Measurements from ENCODE around the gene B3GALT4. TPM values are rescaled to one million over a fixed set of nuclear protein-coding genes. Genes with fewer than 3 reads are reported as not detected.

The B3GALT4 gene
- total and polyA plus RNA-seq, 2 donors = 9.0 to 14.9 TPM

GRCh38 chr6:33323623-33323948 is 46.7 kb downstream of the B3GALT4 start:
- peak overlapping the region; percentile 68 to 85 for H3K4me3 ChIP-seq (ENCODE audit: low read length in 2 of 2)
- 1% methylated on average over 12 of the region's 12 CpGs for WGBS
- no peak for DNase-seq (ENCODE audit: low read depth in 6 of 9, low spot score in 9 of 9)
- H3K4me1 ChIP-seq (ENCODE audit: control insufficient read depth in 2 of 2, insufficient read depth in 2 of 2, low read length in 2 of 2) = peaks cover 14 to 44% of the 10 kb centered on the region in 2 donors
- H3K36me3 ChIP-seq (ENCODE audit: control insufficient read depth in 2 of 2, insufficient read depth in 2 of 2, low read length in 1 of 2) = peaks cover 27 to 30% of the 10 kb centered on the region in 2 donors
- no peaks in the 10 kb centered on the region for H3K27me3 ChIP-seq (ENCODE audit: control insufficient read depth in 2 of 2, insufficient read depth in 1 of 2, low read length in 1 of 2)
- H3K27ac ChIP-seq (ENCODE audit: low read depth in 1 of 2, low read length in 1 of 2) = peak overlapping the region; percentile 94 to 97
- no peaks in the 10 kb centered on the region for H3K9me3 ChIP-seq (ENCODE audit: control insufficient read depth in 2 of 2, insufficient read depth in 1 of 2, low read length in 1 of 2)

GRCh38 chr6:33324125-33324524 is 47.2 kb downstream of the B3GALT4 start:
- Histone ChIP-seq H3K27me3 (ENCODE audit: control insufficient read depth in 2 of 2, insufficient read depth in 1 of 2, low read length in 1 of 2) (no peaks in the 10 kb centered on the region), H3K36me3 (ENCODE audit: control insufficient read depth in 2 of 2, insufficient read depth in 2 of 2, low read length in 1 of 2) (peaks cover 22 to 25% of the 10 kb centered on the region in 2 donors), H3K27ac (ENCODE audit: low read depth in 1 of 2, low read length in 1 of 2) (peak overlapping the region; percentile 94 to 97), H3K4me3 (ENCODE audit: low read length in 2 of 2) (peak overlapping the region; percentile 68 to 85), H3K4me1 (ENCODE audit: control insufficient read depth in 2 of 2, insufficient read depth in 2 of 2, low read length in 2 of 2) (peaks cover 13 to 38% of the 10 kb centered on the region in 2 donors), H3K9me3 (ENCODE audit: control insufficient read depth in 2 of 2, insufficient read depth in 1 of 2, low read length in 1 of 2) (no peaks in the 10 kb centered on the region)
- peak in 1 of 9 donors; percentile 51 for DNase-seq (ENCODE audit: low read depth in 6 of 9, low spot score in 9 of 9)
- 3% methylated on average over 7 of the region's 7 CpGs for whole genome bisulfite sequencing

Other genes starting within 250 kb of the B3GALT4 start
- 700 TPM for gene HLA-DPA1, start 203.5 kb upstream of the B3GALT4 start, total RNA-seq
- gene HLA-DPA1, start 203.5 kb upstream of the B3GALT4 start, polyA plus RNA-seq = 332 TPM
- 306 TPM for gene HLA-DPB1, start 201.1 kb upstream of the B3GALT4 start, total RNA-seq
- gene HLA-DPB1, start 201.1 kb upstream of the B3GALT4 start, polyA plus RNA-seq = 575 TPM
- 2.1 TPM for gene COL11A2, start 84.7 kb upstream of the B3GALT4 start, total RNA-seq
- 5.5 TPM for gene COL11A2, start 84.7 kb upstream of the B3GALT4 start, polyA plus RNA-seq
- 19.4 TPM for gene RXRB, start 76.5 kb upstream of the B3GALT4 start, total RNA-seq
- 60.7 TPM for gene RXRB, start 76.5 kb upstream of the B3GALT4 start, polyA plus RNA-seq
- 32.1 TPM for gene SLC39A7, start 76.3 kb upstream of the B3GALT4 start, total RNA-seq
- 43.0 TPM for gene SLC39A7, start 76.3 kb upstream of the B3GALT4 start, polyA plus RNA-seq
- gene HSD17B8, start 72.5 kb upstream of the B3GALT4 start, total RNA-seq = 31.3 TPM
- 15.7 TPM for gene HSD17B8, start 72.5 kb upstream of the B3GALT4 start, polyA plus RNA-seq
- 35.0 TPM for gene RING1, start 68.6 kb upstream of the B3GALT4 start, total RNA-seq
- gene RING1, start 68.6 kb upstream of the B3GALT4 start, polyA plus RNA-seq = 62.6 TPM
- 26.3 TPM for gene VPS52, start 5.2 kb upstream of the B3GALT4 start, total RNA-seq
- gene VPS52, start 5.2 kb upstream of the B3GALT4 start, polyA plus RNA-seq = 59.0 TPM
- gene RPS18, start 5.0 kb upstream of the B3GALT4 start, total RNA-seq = 5,201 TPM
- 5,710 TPM for gene RPS18, start 5.0 kb upstream of the B3GALT4 start, polyA plus RNA-seq
- 48.6 TPM for gene WDR46, start 12.1 kb downstream of the B3GALT4 start, total RNA-seq
- 68.6 TPM for gene WDR46, start 12.1 kb downstream of the B3GALT4 start, polyA plus RNA-seq
- 92.8 TPM for gene PFDN6, start 12.5 kb downstream of the B3GALT4 start, total RNA-seq
- 171 TPM for gene PFDN6, start 12.5 kb downstream of the B3GALT4 start, polyA plus RNA-seq
- gene RGL2, start 21.8 kb downstream of the B3GALT4 start, total RNA-seq = 19.9 TPM
- gene RGL2, start 21.8 kb downstream of the B3GALT4 start, polyA plus RNA-seq = 120 TPM
- gene TAPBP, start 37.0 kb downstream of the B3GALT4 start, total RNA-seq = 37.7 TPM
- 57.0 TPM for gene TAPBP, start 37.0 kb downstream of the B3GALT4 start, polyA plus RNA-seq
- gene ZBTB22, start 40.6 kb downstream of the B3GALT4 start, total RNA-seq = 10.3 TPM
- 15.5 TPM for gene ZBTB22, start 40.6 kb downstream of the B3GALT4 start, polyA plus RNA-seq
- 45.0 TPM for gene DAXX, start 45.8 kb downstream of the B3GALT4 start, total RNA-seq
- gene DAXX, start 45.8 kb downstream of the B3GALT4 start, polyA plus RNA-seq = 48.1 TPM
- gene KIFC1, start 114.7 kb downstream of the B3GALT4 start, total RNA-seq = 34.3 TPM
- 5.5 TPM for gene KIFC1, start 114.7 kb downstream of the B3GALT4 start, polyA plus RNA-seq
- 16.3 TPM for gene PHF1, start 133.9 kb downstream of the B3GALT4 start, total RNA-seq
- 141 TPM for gene PHF1, start 133.9 kb downstream of the B3GALT4 start, polyA plus RNA-seq
- gene CUTA, start 141.0 kb downstream of the B3GALT4 start, total RNA-seq = 136 TPM
- gene CUTA, start 141.0 kb downstream of the B3GALT4 start, polyA plus RNA-seq = 199 TPM
- gene SYNGAP1, start 142.9 kb downstream of the B3GALT4 start, total RNA-seq = 3.0 TPM
- gene SYNGAP1, start 142.9 kb downstream of the B3GALT4 start, polyA plus RNA-seq = 26.7 TPM
- 5.7 TPM for gene ZBTB9, start 177.5 kb downstream of the B3GALT4 start, total RNA-seq
- gene ZBTB9, start 177.5 kb downstream of the B3GALT4 start, polyA plus RNA-seq = 9.0 TPM